ENCODE data around the gene RBM6.

DNA sequence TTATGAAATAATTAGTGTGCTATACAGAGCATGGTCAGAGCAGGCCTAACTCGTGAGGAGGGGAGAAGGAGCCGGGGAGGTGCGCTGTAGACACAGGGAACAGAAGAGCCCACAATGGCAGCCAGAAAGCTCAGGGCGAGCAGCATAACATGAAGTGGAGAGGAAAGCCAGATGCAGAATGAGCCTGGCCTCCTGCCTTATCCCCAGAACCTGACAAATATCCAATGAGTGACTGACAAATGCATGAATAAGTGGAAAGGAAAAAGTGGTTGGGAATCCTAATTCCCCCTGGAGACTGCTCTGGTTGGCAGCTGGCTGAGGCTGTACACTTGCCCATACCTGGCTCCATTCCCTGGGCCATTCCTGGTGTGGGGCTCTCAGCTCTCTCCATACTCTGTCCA is 27.1 kb upstream of the RBM6 start:
- no peak for TF ChIP-seq POLR2A (IDR thresholded peaks at IDR 0.05; ENCODE audit: low read length)
- TF ChIP-seq GATA1 (IDR thresholded peaks at IDR 0.05; ENCODE audit: low read depth, low read length) = no peak
